GM12874 (cell line): ENCODE results near the gene RAD51B.

Experiments used
- TF ChIP-seq, protein P1 (sequence below): IDR thresholded peaks from 2 replicates; pipeline ENCODE4 v1.5.1; 2011; ENCODE audit warnings: low read depth, mild to moderate bottlenecking, control low read depth, low read length, moderate library complexity; ENCODE audit not compliant: insufficient read depth

RAD51B gene

GRCh38 chr14:67816326-67817002 lies 3.1 kb upstream of the RAD51B start, which contains the start of gene ZFYVE26:
TSS of gene ZFYVE26 (minus strand) at chr14:67816590. CDS start at chr14:67815963, 627 bp downstream.
- TF ChIP-seq, protein P1, sequence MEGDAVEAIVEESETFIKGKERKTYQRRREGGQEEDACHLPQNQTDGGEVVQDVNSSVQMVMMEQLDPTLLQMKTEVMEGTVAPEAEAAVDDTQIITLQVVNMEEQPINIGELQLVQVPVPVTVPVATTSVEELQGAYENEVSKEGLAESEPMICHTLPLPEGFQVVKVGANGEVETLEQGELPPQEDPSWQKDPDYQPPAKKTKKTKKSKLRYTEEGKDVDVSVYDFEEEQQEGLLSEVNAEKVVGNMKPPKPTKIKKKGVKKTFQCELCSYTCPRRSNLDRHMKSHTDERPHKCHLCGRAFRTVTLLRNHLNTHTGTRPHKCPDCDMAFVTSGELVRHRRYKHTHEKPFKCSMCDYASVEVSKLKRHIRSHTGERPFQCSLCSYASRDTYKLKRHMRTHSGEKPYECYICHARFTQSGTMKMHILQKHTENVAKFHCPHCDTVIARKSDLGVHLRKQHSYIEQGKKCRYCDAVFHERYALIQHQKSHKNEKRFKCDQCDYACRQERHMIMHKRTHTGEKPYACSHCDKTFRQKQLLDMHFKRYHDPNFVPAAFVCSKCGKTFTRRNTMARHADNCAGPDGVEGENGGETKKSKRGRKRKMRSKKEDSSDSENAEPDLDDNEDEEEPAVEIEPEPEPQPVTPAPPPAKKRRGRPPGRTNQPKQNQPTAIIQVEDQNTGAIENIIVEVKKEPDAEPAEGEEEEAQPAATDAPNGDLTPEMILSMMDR, result no peak

GRCh38 chr14:67817750-67818438 lies 1.7 kb upstream of the RAD51B start:
- TF ChIP-seq, protein P1, result no peak

GRCh38 chr14:67820428-67820971 lies 921 bp downstream of the RAD51B start:
- TF ChIP-seq, protein P1, result no peak

GRCh38 chr14:67821121-67821520 lies 1.5 kb downstream of the RAD51B start:
- TF ChIP-seq, protein P1, result no peak

- TF ChIP-seq, protein P1, result no peak
These were observed 11.5 kb downstream of the RAD51B start for GRCh38 chr14:67831113-67831512.

- TF ChIP-seq, protein P1, result no peak
These were observed 13.8 kb downstream of the RAD51B start for GRCh38 chr14:67833403-67833802.

GRCh38 chr14:67835596-67835995 lies 16.0 kb downstream of the RAD51B start:
- TF ChIP-seq, protein P1, result no peak
